ENCODE results near the gene TTC16. TPM values are rescaled to one million over a fixed set of nuclear protein-coding genes. Genes with fewer than 3 reads are reported as not detected.

The TTC16 gene
- total and polyA plus RNA-seq, 2 of the 8 experiments (the other 6 are each of a cell fraction or from before 2014, with no cell fraction given): 0.03 TPM; not detected in 1

DNA sequence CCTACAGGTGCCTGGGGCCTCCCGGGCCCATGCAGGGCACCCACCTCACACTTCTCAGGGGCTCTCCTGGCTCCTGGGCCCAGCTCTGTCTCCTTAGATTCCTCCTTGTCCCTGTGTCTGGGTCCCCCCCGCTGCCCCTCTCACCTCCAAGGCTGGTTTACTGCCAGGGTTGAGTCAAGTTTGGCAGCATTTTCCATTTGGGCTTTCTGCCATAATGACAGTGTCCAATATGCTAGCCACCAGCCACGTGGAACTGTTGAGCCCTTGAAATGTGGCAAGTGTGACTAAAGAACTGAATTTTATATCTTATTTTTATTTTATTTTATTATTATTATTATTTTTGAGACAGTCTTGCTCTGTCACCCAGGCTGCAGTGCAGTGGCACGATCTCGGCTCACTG lies 1.9 kb downstream of the TTC16 start:
- no peaks in the 10 kb centered on the region for H3K79me2 ChIP-seq (ENCODE audit: control insufficient read depth in 1 of 2, insufficient read depth in 2 of 2, low read length in 2 of 2)
- DNase-seq (ENCODE audit: low read depth in 1 of 2, low spot score in 2 of 2): no peak
- no peak overlapping the region for H3K14ac ChIP-seq (ENCODE audit: insufficient read length)
- no peak overlapping the region for H4K91ac ChIP-seq (replicated peaks; ENCODE audit: insufficient read length, low read length)
- no peak overlapping the region for H2BK120ac ChIP-seq (replicated peaks; ENCODE audit: low read depth, low read length)
- H3K23me2 ChIP-seq (ENCODE audit: low read depth, low read length): peaks cover 10% of the 10 kb centered on the region; the same call in 1 of the 2 replicates
- H2AFZ ChIP-seq (ENCODE audit: low read length): no peak overlapping the region
- no peak overlapping the region for H3K9ac ChIP-seq (replicated peaks in 1 of 4; ENCODE audit: extremely low read depth in 1 of 4, low read depth in 3 of 4, low read length in 3 of 4)
- H4K5ac ChIP-seq (ENCODE audit: insufficient read length, low read depth, low read length): no peak overlapping the region
- no peak overlapping the region for H3K56ac ChIP-seq (replicated peaks; ENCODE audit: insufficient read length, low read depth, low read length)
- H3K79me1 ChIP-seq (ENCODE audit: low read depth, low read length): no peaks in the 10 kb centered on the region; the same call in 1 of the 2 replicates
- no peak overlapping the region for H3K27ac ChIP-seq (ENCODE audit: low read depth, low read length)
- peaks cover 0 to 3% of the 10 kb centered on the region in 2 experiments for H4K20me1 ChIP-seq (replicated peaks in 1 of 2; ENCODE audit: control insufficient read depth in 1 of 2, insufficient read depth in 2 of 2, low read length in 2 of 2)
- no peak overlapping the region for H3K4me2 ChIP-seq (ENCODE audit: insufficient read depth in 1 of 2, low read depth in 2 of 2, low read length in 2 of 2)
- 0 out of 7 replicates have a peak, but pooled peaks cover 0 to 2% (median 0%) of the 10 kb centered on the region in 4 experiments for H3K27me3 ChIP-seq (replicated peaks in 1 of 4; ENCODE audit: control insufficient read depth in 3 of 4, extremely low read depth in 1 of 4, insufficient read depth in 3 of 4, low read length in 3 of 4)
- H3K9me3 ChIP-seq (ENCODE audit: insufficient read depth in 2 of 2, low read depth in 1 of 2, low read length in 1 of 2): no peaks in the 10 kb centered on the region
- H2BK5ac ChIP-seq (ENCODE audit: low read depth, low read length): no peak overlapping the region
- H2BK12ac ChIP-seq (ENCODE audit: low read depth, low read length): no peak overlapping the region
- H3K23ac ChIP-seq (ENCODE audit: insufficient read length): no peak overlapping the region
- TF ChIP-seq ZNF274 (IDR thresholded peaks at IDR 0.05; ENCODE audit: borderline replicate concordance, extremely low read depth, low read length) (no peak), CTBP2 (IDR thresholded peaks at IDR 0.05; ENCODE audit: borderline replicate concordance, insufficient read depth, insufficient read length, low read length) (no peak), CHD1 (IDR thresholded peaks at IDR 0.05; ENCODE audit: low read depth, low read length) (no peak), SIRT6 (IDR thresholded peaks at IDR 0.05; ENCODE audit: low read length) (no peak), KDM4A (IDR thresholded peaks at IDR 0.05; ENCODE audit: low read depth, low read length, severe bottlenecking) (no peak), RFX5 (IDR thresholded peaks at IDR 0.05; ENCODE audit: borderline replicate concordance, low read depth, low read length) (no peak), HDAC2 (IDR thresholded peaks at IDR 0.05; ENCODE audit: borderline replicate concordance in 1 of 2, low read depth in 2 of 2, low read length in 2 of 2) (no peak), RNF2 (IDR thresholded peaks at IDR 0.05; ENCODE audit: borderline replicate concordance, low read depth, low read length, missing control alignments, poor library complexity, severe bottlenecking) (no peak), JUND (IDR thresholded peaks at IDR 0.05; ENCODE audit: low read length) (no peak), GTF2F1 (IDR thresholded peaks at IDR 0.05; ENCODE audit: borderline replicate concordance, low read depth, low read length) (no peak)
- H2BK15ac ChIP-seq (ENCODE audit: low read length): no peak overlapping the region
- H2BK20ac ChIP-seq (ENCODE audit: low read length): no peak overlapping the region
- no peak overlapping the region for H3K4ac ChIP-seq (replicated peaks; ENCODE audit: insufficient read length, low read depth, low read length)
- H3K4me1 ChIP-seq (replicated peaks in 1 of 4; ENCODE audit: control insufficient read depth in 3 of 4, insufficient read depth in 4 of 4, low read length in 3 of 4): peaks cover 0 to 20% (median 13%) of the 10 kb centered on the region in 4 experiments; a peak in 6 of 7 replicates
- CTCF ChIA-PET (ENCODE audit: partially characterized antibody): interaction anchor here (0.8 to 3.3 kb wide), 4 partner anchors 9 to 109 kb away, joined by 3 to 24 read pairs (median 3); partner anchors contain the start of gene TOR2A
- no peak overlapping the region for H4K8ac ChIP-seq (ENCODE audit: extremely low read depth, insufficient read depth, low read length)
- no peaks in the 10 kb centered on the region for H3K36me3 ChIP-seq (ENCODE audit: control insufficient read depth in 2 of 4, insufficient read depth in 4 of 4, low read length in 3 of 4)
- POLR2A ChIA-PET (ENCODE audit: partially characterized antibody): interaction anchor here (0.6 kb wide), 1 partner anchor 97 kb away, joined by 3 read pairs; no protein-coding TSS in a partner anchor
- no peak overlapping the region for H2AK5ac ChIP-seq (ENCODE audit: low read depth, low read length)
- no peak overlapping the region for H3K18ac ChIP-seq (ENCODE audit: extremely low read depth, low read length)
- H3K4me3 ChIP-seq (ENCODE audit: extremely low read depth in 1 of 4, insufficient read depth in 2 of 4, low read depth in 3 of 4, low read length in 4 of 4): no peak overlapping the region
- no peak for FAIRE-seq
- WGBS, 2 experiments (ENCODE audit: extremely low coverage in 1 of 2, insufficient coverage in 1 of 2, insufficient read length in 1 of 2, insufficient replicate concordance in 2 of 2, low coverage in 1 of 2, low lambda C conversion rate in 2 of 2, missing lambda C conversion rate in 1 of 2): 89% methylated on average over 5 of the region's 5 CpGs; no CpG with 5 or more reads in 1 of the 2 experiments
